IPS-11a (cell line): ENCODE measurements around the gene CEP152.

Source experiments
- H3K4me3 ChIP-seq: one replicate; pipeline ENCODE4 v1.5.1; 2013; ENCODE audit warnings: low read depth, low read length, control low read depth

Gene CEP152

GRCh38 chr15:48708641-48709040 is 102.2 kb downstream of the CEP152 start:
- no peak overlapping the region for H3K4me3 ChIP-seq

DNA sequence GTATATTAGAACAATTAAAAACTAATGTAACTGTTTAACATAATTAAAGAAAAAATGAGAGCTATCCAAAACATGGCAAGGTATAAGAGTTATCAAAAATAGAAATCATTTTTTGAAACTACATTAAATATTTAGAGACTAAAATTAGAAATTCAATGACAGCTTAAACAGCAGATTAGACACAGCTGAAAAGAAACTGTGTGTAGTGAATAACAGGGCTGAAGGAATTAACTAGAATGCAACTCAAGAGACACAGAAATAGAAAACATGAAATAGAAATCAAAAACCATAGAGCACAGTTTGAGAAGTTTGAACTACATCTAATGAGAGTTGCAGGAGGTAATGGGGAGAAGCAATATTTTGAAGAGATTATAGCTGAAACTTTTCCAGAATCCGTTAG is 105.5 kb downstream of the CEP152 start:
- no peak overlapping the region for H3K4me3 ChIP-seq

DNA sequence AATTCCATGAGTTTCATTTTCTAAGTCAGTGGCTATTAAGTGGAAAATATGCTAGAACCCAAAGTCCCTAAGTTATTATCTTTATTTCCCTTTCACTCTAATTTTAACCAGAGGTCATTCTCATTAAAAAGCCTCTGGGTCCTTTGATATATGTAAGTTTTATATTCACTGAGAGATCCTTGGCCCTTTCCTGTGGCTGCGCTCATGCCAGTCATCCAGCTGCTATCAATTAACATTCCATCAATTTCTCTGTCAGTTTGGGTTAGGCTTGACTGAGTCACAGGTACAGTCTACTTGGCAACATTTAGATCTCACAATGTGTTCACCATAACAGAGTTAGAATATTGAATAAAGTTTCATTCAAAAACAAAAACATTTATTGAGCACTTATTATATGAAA is 107.3 kb downstream of the CEP152 start:
- no peak overlapping the region for H3K4me3 ChIP-seq

- H3K4me3 ChIP-seq, result no peak overlapping the region
These were observed 108.2 kb downstream of the CEP152 start for GRCh38 chr15:48702569-48703236.

DNA sequence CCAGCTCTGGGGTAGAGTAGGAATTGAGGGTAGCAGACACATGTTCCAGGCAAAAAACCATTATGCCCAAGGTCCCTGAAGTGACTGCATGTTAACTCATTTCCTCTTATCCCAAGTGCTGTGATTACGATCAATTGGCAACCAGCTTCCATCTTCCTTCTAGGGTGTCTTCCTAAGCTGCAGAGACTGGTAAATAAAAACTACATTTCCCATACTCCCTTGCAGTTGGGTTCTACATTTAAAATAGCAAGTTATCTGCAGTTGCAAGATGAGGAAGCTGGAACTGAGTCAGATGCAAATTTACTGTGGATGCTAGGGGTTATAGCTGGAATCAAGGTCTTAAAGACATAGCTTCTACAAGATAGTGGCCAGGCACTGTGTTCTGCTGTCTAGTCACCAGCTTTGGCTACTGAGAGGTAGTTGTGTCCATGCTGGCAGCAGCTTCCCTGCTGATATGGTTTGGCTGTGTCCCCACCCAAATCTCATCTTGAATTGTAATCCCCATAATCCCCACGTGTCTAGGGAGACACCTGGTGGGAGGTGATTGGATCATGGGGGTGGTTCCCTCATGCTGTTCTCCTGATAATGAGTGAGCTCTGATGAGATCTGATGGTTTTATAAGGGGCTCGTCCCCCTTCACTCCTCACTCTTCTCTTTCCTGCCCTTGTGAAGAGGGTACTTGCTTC is 114.1 kb downstream of the CEP152 start:
- no peak overlapping the region for H3K4me3 ChIP-seq

GRCh38 chr15:48695827-48696573 is 114.9 kb downstream of the CEP152 start:
- H3K4me3 ChIP-seq, result no peak overlapping the region

DNA sequence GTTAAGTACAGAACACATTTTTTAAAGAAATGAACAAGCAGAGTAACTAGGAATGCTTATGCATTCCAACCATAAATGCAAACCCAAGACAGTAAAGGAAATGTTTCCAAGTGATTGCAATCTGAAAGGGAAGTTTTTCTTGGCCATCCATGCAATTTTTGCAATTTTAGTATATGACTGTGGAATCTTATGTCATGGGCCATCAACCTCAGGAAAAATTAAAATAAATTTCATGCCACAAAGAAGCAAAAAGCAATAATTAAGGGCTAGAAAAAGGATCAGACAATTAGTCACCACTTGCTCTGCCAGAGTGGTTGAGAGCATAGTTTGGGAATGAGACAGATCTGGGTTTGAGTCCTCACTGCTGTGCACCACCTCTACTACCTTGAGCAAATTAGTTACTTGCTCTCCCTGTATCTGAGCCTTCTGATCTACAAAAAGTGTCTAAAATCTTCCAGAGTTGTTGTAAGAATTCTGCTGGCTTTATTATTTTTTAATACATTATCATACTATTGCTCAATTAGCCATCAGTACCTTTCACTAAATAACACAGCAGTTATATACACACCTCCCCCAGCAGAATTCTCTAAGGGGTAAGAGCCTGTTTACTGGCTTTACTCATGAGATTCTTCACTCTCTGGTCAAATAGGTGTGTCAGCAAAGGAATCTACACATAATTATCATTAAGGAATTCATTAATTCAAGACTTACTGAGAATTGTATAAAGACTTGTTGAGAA is 115.6 kb downstream of the CEP152 start:
- no peak overlapping the region for H3K4me3 ChIP-seq

- no peak overlapping the region for H3K4me3 ChIP-seq
These were observed 117.4 kb downstream of the CEP152 start for GRCh38 chr15:48693484-48693883.

GRCh38 chr15:48688493-48688892 is 122.4 kb downstream of the CEP152 start:
- no peak overlapping the region for H3K4me3 ChIP-seq
